Fibroblast of skin of left quadriceps (primary cell): ENCODE data around the gene LSR.
A peak's percentile ranks its signal among the peaks of the same experiment; 100 is the strongest.
"Not testable (repeated sequence)": the region's sequence is repeated elsewhere in the genome, so short reads cannot be mapped to it uniquely, and the experiment has no call there.

Experiments used
- DNase-seq, 2 experiments: peaks; one replicate each; pipeline ENCODE4 v3.0.0-alpha.2; 2013; ENCODE audit warnings: low read depth in 2 of 2

The LSR gene

DNA sequence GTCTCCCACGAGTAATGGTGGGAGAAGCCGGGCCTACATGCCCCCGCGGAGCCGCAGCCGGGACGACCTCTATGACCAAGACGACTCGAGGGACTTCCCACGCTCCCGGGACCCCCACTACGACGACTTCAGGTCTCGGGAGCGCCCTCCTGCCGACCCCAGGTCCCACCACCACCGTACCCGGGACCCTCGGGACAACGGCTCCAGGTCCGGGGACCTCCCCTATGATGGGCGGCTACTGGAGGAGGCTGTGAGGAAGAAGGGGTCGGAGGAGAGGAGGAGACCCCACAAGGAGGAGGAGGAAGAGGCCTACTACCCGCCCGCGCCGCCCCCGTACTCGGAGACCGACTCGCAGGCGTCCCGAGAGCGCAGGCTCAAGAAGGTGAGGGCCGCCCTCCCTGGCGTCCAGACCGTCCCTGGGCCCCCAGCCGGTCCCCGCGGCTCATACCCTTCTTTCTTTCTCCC is 18.6 kb downstream of the LSR start:
- DNase-seq = peak; percentile 4

DNA sequence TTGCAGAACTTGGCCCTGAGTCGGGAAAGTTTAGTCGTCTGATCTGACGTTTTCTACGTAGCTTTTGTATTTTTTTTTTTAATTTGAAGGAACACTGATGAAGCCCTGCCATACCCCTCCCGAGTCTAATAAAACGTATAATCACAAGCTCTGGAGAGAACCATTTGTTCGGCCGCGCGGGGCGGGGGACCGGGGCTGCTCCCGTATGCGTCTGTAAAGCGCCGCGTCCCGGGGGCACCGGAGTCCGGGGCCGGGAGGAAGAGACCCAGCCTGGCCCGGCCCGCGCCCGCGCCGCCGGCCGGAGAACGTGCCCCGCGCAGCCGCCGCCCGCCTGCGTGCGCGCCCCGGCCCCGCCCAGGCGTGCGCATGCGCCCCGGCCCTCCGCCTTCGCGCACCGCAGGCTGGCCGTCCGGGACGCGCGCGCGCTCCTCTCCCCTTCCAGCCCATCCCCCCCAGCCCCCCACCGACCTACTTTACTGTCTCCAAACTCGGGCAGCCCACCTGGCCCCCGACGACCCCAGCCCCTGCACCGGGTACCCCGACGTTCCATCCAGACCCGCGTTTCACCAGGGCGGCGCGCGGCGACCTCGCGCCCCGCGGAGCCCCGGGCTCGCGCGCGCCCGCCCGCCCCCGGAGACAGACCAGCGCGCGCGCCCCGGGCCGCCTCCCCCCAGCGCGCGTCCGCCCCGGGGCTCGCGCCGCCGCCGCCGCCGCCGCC is 19.2 kb downstream of the LSR start:
- DNase-seq = peak; percentile 46 to 55

GRCh38 chr19:35268536-35269437 is 20.0 kb downstream of the LSR start, which contains the start of gene USF2:
USF2 (plus strand) TSS chr19:35268962; CDS start chr19:35269102, 140 bp downstream.
- DNase-seq = peak; percentile 29 to 50

- DNase-seq = peak; percentile 23 to 29
These were observed 20.8 kb downstream of the LSR start for GRCh38 chr19:35269438-35270117.

GRCh38 chr19:35270381-35270811 is 21.6 kb downstream of the LSR start:
- DNase-seq = no peak

- DNase-seq = no peak
These were observed 22.7 kb downstream of the LSR start for GRCh38 chr19:35271546-35271945.

GRCh38 chr19:35272122-35272719 is 23.4 kb downstream of the LSR start:
- DNase-seq = no peak

- no peak for DNase-seq
These were observed 24.3 kb downstream of the LSR start for GRCh38 chr19:35272954-35273649.

GRCh38 chr19:35273686-35274259 is 25.0 kb downstream of the LSR start:
- no peak for DNase-seq

DNA sequence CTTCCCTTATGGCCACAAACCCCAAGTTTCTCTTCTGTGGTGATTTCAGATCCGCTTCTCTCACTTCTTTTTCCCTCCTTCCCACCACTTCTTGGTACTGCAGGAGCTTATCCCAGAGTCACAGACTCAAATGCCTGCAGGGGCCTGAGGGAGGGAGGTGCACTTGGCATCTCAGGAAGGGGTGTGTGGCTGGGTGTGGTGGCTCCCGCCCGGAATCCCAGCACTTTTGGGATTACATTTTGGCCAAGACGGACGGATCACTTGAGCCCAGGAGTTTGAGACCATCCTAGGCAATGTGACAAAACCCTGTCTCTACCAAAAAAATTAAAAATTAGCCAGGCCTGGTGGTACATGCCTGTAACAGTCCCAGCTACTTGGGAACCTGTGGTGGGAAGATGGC is 25.5 kb downstream of the LSR start:
- no peak for DNase-seq

DNA sequence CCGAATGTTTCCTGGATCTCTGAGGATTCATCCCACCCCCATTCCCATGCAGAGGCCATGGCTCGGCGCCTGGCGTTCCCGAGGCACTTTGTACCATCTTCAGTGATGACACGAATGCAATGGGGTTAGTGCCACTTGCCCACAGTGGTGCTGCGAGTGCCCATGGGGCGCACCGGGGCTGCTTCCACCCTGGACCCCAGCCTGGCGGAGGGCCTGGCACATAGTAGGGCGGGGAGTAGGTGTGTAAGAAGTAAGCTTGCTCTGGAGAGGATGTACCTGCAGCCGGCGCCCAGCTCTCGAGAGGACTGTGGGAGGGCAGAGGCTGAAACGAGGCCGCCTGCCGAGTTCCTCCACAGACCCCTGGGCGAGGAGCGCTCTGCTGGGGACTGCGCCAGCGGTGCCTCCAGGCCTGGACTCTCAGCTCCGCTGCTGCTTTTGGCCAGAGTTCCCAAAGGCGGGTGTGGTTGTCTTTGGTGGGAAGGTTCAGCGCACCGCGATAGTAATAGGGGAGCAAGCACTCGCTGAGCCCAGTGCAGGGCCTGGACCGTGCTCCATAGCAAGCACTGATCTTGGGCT is 28.0 kb downstream of the LSR start:
- no peak for DNase-seq

DNA sequence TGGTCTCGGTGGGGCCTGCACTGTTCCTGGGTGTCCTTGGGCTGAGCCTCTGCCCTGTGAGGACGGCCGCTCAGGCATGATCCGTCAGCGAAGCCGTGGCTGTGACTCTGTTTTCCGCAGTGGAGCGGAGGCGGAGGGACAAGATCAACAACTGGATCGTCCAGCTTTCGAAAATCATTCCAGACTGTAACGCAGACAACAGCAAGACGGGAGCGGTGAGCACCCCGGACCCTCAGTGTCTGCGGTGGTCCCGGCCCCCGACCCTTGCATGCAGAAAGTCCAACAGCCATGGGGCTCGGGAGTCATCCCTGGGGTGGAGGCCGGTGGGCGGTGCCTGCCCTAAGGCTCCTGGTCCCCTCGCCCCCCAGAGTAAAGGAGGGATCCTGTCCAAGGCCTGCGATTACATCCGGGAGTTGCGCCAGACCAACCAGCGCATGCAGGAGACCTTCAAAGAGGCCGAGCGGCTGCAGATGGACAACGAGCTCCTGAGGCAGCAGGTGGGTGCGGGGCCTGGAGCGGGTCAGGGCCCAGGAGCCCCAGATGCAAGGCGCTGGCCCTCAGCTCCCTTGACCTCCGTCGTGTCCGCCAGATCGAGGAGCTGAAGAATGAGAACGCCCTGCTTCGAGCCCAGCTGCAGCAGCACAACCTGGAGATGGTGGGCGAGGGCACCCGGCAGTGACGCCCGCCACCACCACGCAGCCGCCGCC is 29.9 kb downstream of the LSR start:
- no peak for DNase-seq

DNA sequence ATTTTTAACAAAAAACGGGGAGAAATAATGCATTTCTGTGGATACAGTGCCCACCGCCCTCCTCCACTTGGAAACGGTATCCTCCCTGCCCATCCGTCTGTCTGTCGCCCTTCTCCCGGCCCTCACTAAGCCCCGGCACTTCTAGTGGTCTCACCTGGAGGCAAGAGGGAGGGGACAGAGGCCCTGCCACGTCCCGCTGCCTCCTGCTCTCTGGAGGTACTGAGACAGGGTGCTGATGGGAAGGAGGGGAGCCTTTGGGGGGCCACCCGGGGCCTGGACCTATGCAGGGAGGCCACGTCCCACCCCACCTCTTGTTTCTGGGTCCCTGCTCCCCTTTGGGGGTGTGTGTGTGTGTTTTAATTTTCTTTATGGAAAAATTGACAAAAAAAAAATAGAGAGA is 30.6 kb downstream of the LSR start:
- DNase-seq = no peak

GRCh38 chr19:35279985-35280821 is 31.4 kb downstream of the LSR start:
- no peak for DNase-seq

GRCh38 chr19:35281303-35281702 is 32.5 kb downstream of the LSR start:
- no peak for DNase-seq

DNA sequence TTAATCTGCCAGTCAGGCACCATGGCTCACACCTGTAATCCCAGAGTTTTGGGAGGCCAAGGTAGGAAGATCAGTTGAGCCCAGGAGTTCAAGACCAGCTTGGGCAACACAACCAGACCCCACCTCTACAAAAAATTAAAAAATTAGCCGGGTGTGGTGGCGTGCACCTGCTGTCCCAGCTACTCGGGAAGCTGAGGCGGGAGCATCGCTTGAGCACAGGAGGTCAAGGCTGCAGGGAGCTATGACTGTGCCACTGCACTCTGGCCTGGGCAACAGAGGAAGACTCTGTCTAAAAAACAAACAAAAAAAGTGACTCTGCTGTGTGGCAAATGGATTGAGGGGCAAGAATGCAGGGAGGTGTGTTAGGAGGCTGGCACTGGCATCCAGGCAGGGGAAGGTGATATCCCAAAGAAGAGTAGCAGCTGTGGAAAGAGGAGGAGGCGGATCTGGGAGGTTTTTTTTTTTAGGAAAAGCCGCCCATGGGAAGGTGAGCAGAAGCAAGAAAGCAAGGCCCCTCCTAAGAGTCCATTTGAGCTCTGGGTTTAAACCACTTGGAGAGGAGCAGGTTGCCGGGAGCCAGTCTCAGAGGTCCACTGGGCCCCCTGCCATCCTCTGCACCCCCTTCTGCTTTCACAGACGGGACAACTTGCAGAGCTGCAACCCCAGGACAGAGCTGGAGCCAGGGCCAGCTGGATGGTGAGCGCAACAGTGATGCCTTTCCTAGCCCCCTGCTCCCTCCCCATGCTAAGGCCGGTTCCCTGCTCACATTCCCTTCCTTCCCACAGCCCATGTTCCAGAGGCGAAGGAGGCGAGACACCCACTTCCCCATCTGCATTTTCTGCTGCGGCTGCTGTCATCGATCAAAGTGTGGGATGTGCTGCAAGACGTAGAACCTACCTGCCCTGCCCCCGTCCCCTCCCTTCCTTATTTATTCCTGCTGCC is 35.6 kb downstream of the LSR start:
- DNase-seq = no peak

DNA sequence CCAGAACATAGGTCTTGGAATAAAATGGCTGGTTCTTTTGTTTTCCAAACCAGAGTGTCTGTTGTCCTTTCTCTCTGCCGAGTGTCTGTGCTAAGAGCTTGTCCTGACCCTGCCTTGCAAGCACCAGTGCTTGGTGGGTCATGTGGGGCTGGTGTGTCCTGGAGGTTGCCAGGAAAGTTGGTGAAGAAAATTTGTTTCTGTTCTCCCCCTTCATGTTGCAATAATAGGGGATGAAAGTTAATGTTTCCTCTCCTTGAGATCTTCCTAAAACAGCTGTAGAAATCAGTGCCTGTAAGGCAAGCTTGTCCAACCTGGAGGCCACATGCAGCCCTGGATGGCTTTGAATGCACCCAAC is 36.3 kb downstream of the LSR start:
- no peak for DNase-seq

DNA sequence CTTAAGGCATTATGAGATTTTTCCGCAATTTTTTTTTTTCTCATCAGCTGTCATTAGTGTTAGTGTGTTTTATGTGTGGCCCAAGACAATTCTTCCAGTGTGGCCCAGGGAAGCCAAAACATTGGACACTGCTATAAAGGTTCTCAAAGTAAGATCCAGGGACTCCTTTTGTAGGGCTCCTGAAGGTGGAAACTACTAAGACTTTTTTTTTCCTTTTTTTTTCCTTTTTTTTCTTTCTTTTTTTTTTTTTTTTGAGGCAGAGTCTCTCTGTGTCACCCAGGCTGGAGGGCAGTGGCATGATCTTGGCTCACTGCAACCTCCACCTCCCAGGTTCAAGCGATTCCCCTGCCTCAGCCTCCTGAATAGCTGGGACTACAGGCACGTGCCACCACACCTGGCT is 36.7 kb downstream of the LSR start:
- not testable (repeated sequence) for DNase-seq
